BLaER1 (cell line): ENCODE results near the gene IL17RE.

Experiments
- H3K27ac ChIP-seq: shearing (Covaris generic); formaldehyde crosslinking; 2 replicates; pipeline ENCODE4 v1.8.1; 2022
- H3K27me3 ChIP-seq: shearing (Covaris generic); formaldehyde crosslinking; 2 replicates; pipeline ENCODE4 v1.8.1; 2022
- H3K36me3 ChIP-seq: shearing (Covaris generic); formaldehyde crosslinking; 2 replicates; pipeline ENCODE4 v1.8.1; 2022
- H3K4me1 ChIP-seq: shearing (Covaris generic); formaldehyde crosslinking; 2 replicates; pipeline ENCODE4 v1.8.1; 2022
- H3K4me2 ChIP-seq: shearing (Covaris generic); formaldehyde crosslinking; 2 replicates; pipeline ENCODE4 v1.8.1; 2022
- H3K4me3 ChIP-seq: shearing (Covaris generic); formaldehyde crosslinking; 2 replicates; pipeline ENCODE4 v1.8.1; 2022
- H3K9ac ChIP-seq: shearing (Covaris generic); formaldehyde crosslinking; 2 replicates; pipeline ENCODE4 v1.8.1; 2022
- H3K9me3 ChIP-seq: shearing (Covaris generic); formaldehyde crosslinking; 2 replicates; pipeline ENCODE4 v1.8.1; 2022
- H4K20me1 ChIP-seq: shearing (Covaris generic); formaldehyde crosslinking; 2 replicates; pipeline ENCODE4 v1.8.1; 2022
- Cebpa-rat ChIP-seq: shearing (Covaris generic); IDR thresholded peaks from 2 replicates; pipeline ENCODE4 v1.8.1; 2022

The IL17RE gene

DNA sequence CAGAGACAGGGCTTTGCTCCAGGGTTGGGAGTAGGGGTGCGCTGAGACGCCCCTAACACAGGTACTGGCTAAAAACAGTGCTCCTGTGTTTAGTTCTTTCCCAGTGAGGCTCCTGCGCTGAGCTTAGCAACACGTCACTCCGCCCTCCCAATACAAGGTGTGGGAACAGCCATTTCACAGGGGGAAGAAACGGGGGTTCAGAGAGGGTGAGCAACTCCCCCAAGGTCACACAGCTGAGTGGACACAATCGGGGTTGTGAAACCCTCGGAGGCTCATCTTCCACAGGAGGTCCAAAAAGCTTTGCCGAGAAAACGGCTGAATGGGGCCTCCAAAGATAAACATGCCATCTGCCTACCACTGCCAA is 48.9 kb downstream of the IL17RE start:
- Histone ChIP-seq H3K9ac (peak overlapping the region; percentile 71), H3K4me1 (peaks cover 38% of the 10 kb centered on the region), H3K36me3 (peaks cover 32% of the 10 kb centered on the region), H3K27ac (peak overlapping the region; percentile 58), H3K4me3 (peak overlapping the region; percentile 80), H3K9me3 (no peaks in the 10 kb centered on the region), H3K27me3 (no peaks in the 10 kb centered on the region), H4K20me1 (no peaks in the 10 kb centered on the region), H3K4me2 (peak overlapping the region; percentile 97)
- TF ChIP-seq Cebpa-rat = no peak

DNA sequence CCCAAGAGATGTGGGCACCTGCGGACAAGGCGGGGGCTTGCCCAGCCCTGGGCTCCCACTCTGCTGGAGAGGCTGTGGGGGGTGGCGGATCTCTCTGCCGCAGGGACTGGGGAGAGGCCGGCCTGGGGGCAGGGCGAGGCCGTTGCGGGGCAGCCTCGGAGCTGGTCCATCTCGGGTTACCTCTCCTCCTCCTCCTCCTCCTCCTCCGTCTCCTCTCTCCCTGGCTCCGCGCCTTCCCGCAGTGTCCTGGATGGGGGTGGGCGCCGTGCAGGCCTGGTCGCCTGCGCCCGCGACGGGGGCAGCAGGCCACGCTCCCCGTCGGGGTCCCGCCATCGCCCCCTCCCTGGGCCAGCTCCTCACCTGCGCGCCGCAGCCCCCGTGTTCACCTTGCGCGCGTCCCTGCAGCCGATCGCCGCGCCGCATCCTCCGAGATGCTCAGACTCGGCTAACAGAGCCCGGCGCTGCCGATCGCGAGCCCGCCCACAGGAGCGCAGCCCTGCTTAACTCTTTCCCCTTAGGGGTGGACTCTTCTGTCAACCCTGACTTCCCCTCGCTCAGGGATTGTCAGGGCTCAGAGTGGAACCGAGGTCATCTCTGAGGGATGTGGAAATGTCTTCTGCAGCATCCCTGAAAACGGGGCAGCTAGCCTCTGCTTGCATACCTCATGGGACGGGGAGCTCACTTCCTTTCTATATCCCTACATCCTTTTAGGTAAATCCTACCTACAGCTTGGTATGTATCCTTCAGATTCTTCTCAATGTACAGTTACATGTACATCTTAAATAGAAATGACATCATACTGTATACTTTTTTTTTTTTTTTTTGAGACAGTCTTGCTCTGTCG is 49.5 kb downstream of the IL17RE start, which contains the start of gene PRRT3:
TSS of gene PRRT3 (minus strand) at position 447 of the 844 bp plus-strand sequence. CDS start 2,293 bp downstream, outside the sequence.
- peak within 1 kb of the TSS; percentile 97 for H3K4me2 ChIP-seq

DNA sequence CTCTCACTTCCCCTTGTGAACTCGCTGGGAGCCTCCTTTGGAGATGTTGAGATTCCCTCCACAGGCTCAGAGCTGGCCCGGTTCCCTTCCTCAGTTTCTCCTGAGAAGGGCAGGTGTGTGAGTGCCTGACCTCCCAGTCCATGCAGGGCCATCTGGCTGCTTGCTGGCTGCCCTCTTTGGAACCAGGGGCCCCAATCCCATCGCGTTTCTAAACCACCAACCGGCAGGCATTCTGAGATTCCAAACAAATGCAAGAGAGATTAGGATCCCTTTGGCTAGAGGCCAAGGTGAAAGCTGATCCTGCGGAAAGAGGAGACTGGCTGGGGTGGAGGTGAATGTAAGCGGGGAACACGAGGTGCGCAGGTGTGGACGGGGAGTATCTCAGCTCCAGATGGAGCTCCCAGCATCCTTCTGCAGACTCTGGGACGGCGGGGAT is 52.4 kb downstream of the IL17RE start:
- Histone ChIP-seq H3K36me3 (no peaks in the 10 kb centered on the region), H3K27me3 (no peaks in the 10 kb centered on the region), H3K4me2 (no peak overlapping the region), H3K4me1 (peaks cover 33% of the 10 kb centered on the region), H3K9me3 (no peaks in the 10 kb centered on the region), H4K20me1 (no peaks in the 10 kb centered on the region), H3K9ac (no peak overlapping the region), H3K4me3 (no peak overlapping the region), H3K27ac (no peak overlapping the region)
- no peak for TF ChIP-seq Cebpa-rat

More for the DNA sequence above, 49.5 kb downstream of the IL17RE start, which contains the start of gene PRRT3:
- no peaks in the 10 kb centered on the region for H3K9me3 ChIP-seq
- H3K4me3 ChIP-seq = peak within 1 kb of the TSS; percentile 80
- TF ChIP-seq Cebpa-rat = no peak
- peak within 1 kb of the TSS; percentile 58 for H3K27ac ChIP-seq
- peaks cover 38% of the 10 kb centered on the region for H3K4me1 ChIP-seq
- no peaks in the 10 kb centered on the region for H3K27me3 ChIP-seq
- H4K20me1 ChIP-seq = no peaks in the 10 kb centered on the region
- peaks cover 26% of the 10 kb centered on the region for H3K36me3 ChIP-seq
- H3K9ac ChIP-seq = peak within 1 kb of the TSS; percentile 71

DNA sequence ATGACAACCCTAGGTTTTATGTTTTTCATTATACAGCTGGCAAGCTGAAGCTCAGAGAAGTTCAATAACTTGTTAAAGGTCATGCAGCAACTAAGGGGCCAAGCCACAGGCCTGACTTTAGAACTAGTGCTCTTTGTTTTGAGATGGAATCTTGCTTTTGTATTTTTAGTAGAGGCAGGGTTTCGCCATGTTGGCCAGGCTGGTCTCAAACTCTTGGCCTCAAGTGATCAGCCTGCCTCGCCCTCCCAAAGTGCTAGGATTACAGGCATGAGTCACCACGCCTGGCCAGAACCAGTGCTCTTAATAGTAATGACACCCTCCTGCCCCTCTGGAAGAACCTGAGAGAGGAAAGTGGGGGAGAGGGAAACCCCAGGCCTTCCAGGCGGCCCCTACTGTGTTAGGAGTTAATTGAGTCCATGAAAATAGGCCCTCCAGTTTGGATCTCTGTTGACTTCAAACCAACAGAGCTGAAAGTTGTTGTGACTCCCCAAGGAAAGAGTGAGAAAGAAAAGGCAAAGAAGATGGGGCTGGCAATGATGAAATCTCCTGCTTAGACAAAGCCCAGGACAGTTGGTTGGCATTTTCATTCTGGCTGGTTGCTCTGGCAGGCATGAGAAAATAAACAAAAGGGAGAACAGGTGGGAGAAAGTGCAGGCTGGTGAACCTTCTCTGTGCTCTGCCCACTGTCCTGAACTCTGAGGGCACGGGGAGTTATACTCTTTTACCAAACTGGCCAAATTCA is 53.1 kb downstream of the IL17RE start:
- no peak overlapping the region for H3K9ac ChIP-seq
- H3K9me3 ChIP-seq = no peaks in the 10 kb centered on the region
- no peak for TF ChIP-seq Cebpa-rat
- H4K20me1 ChIP-seq = no peaks in the 10 kb centered on the region
- H3K4me3 ChIP-seq = no peak overlapping the region
- H3K27ac ChIP-seq = no peak overlapping the region
- H3K27me3 ChIP-seq = no peaks in the 10 kb centered on the region
- peaks cover 26% of the 10 kb centered on the region for H3K4me1 ChIP-seq
- H3K4me2 ChIP-seq = no peak overlapping the region
- no peaks in the 10 kb centered on the region for H3K36me3 ChIP-seq

DNA sequence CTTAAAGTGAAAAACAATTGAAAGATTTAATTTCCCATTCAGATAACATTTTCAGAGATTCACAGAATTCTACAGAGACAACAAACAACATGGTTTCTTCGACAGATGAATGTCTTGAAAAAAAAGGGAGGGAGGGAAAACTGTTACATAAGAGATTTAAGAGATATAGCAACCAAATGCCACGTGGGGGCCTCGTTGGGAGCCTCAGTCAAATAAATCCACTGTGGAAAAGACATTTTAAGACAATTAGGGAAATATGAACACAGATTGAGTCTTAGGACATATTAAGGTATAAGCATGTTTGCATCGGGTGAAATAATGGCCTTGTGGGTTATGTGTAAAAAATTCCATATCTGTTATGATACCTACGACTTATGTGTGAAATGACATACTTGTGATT is 54.6 kb downstream of the IL17RE start:
- Histone ChIP-seq H3K9ac (no peak overlapping the region), H3K4me2 (no peak overlapping the region), H3K4me3 (no peak overlapping the region), H3K9me3 (no peaks in the 10 kb centered on the region), H3K27ac (no peak overlapping the region), H3K36me3 (peaks cover 10% of the 10 kb centered on the region; the same call in 1 of the 2 replicates), H3K27me3 (no peaks in the 10 kb centered on the region), H3K4me1 (peaks cover 14% of the 10 kb centered on the region), H4K20me1 (no peaks in the 10 kb centered on the region)
- no peak for TF ChIP-seq Cebpa-rat

DNA sequence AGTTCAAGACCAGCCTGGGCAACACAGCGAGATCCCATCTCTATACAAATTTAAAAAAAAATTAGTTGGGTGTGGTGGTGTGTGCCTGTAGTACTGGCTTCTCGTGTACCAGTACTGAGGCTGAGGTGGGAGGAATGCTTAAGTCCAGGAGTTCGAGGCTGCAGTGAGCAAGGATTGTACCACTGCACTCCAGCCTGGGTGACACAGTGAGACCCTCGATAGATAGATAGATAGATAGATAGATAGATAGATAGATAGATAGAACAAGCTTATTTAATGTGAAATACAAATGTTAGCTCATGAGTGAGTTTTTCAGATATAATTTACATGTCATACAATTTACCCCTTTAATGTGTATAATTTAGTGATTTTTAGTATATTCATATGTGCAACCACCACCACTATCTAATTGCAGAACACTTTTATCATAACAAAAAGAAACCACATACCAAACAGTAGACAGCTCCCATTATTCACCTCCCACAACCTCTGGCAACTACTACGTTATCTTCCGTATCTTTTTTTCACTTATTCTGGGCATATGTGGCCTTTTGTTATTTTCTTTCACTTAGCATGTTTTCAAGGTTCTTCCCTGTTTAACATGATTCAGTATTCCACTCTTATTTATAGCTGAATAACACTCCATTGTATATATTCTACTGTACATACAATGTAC is 62.7 kb downstream of the IL17RE start:
- no peak for TF ChIP-seq Cebpa-rat
- Histone ChIP-seq H3K4me2 (no peak overlapping the region), H3K4me3 (no peak overlapping the region), H3K9me3 (no peaks in the 10 kb centered on the region), H3K27ac (no peak overlapping the region), H3K36me3 (peaks cover 81% of the 10 kb centered on the region), H3K27me3 (no peaks in the 10 kb centered on the region), H4K20me1 (no peaks in the 10 kb centered on the region), H3K4me1 (no peaks in the 10 kb centered on the region), H3K9ac (no peak overlapping the region)
